ENCODE results near the gene CD2. TPM values are rescaled to one million over a fixed set of nuclear protein-coding genes. Genes with fewer than 3 reads are reported as not detected.

The CD2 gene
- total RNA-seq, 1 donor from 2014 or later = not detected

DNA sequence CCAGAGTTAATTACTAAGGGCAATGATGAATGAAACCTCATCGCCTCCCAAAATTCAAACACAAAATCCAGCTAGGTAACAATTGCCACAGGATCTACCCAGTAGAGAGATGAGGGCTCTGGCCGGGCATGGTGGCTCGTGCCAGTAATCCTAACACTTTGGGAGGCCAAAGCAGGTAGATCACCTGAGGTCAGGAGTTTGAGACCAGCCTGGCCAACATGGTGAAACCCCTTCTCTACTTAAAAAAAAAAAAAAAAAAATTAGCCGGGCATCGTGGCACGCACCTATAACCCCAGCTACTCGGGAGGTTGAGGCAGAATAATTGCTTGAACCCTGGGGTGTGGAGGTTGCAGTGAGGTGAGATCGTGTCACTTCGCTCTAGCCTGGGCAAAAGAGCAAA, 15.8 kb downstream of the CD2 start:
- H3K36me3 Mint-ChIP-seq (ENCODE audit: low read depth) = no peaks in the 10 kb centered on the region
- peaks cover 10% of the 10 kb centered on the region for H3K9me3 Mint-ChIP-seq (ENCODE audit: low read depth)
- H3K4me1 Mint-ChIP-seq (ENCODE audit: low read depth) = peaks cover 11% of the 10 kb centered on the region
- TF ChIP-seq, protein P1, sequence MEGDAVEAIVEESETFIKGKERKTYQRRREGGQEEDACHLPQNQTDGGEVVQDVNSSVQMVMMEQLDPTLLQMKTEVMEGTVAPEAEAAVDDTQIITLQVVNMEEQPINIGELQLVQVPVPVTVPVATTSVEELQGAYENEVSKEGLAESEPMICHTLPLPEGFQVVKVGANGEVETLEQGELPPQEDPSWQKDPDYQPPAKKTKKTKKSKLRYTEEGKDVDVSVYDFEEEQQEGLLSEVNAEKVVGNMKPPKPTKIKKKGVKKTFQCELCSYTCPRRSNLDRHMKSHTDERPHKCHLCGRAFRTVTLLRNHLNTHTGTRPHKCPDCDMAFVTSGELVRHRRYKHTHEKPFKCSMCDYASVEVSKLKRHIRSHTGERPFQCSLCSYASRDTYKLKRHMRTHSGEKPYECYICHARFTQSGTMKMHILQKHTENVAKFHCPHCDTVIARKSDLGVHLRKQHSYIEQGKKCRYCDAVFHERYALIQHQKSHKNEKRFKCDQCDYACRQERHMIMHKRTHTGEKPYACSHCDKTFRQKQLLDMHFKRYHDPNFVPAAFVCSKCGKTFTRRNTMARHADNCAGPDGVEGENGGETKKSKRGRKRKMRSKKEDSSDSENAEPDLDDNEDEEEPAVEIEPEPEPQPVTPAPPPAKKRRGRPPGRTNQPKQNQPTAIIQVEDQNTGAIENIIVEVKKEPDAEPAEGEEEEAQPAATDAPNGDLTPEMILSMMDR (IDR thresholded peaks at IDR 0.05) = no peak
- no peak for DNase-seq (ENCODE audit: low spot score)
- H3K4me3 Mint-ChIP-seq (ENCODE audit: unreplicated experiment) = no peak overlapping the region
- no peak overlapping the region for H3K27ac Mint-ChIP-seq (ENCODE audit: unreplicated experiment)
- no peaks in the 10 kb centered on the region for H3K27me3 Mint-ChIP-seq (ENCODE audit: low read depth)

DNA sequence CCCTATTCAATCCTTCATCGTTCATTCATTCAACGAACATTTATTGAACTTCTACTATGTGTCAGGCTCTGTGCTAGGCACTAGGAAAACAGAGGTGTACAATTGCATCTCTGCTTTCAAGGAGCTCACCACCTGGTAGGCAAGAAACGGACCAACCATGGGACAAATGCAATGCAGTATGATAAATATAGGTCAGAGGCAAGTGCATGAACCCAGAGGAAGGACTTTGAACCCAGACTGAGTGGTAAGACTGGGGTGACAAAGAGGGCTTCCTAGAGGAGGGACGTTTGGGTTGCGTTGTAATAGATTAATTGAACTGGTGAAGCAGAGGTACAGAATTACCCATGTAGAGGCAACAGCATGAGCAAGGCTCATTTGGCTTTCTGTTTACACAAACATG, 16.4 kb downstream of the CD2 start:
- H3K36me3 Mint-ChIP-seq (ENCODE audit: low read depth) = no peaks in the 10 kb centered on the region
- no peaks in the 10 kb centered on the region for H3K27me3 Mint-ChIP-seq (ENCODE audit: low read depth)
- no peak overlapping the region for H3K4me3 Mint-ChIP-seq (ENCODE audit: unreplicated experiment)
- H3K4me1 Mint-ChIP-seq (ENCODE audit: low read depth) = peaks cover 11% of the 10 kb centered on the region
- no peak overlapping the region for H3K27ac Mint-ChIP-seq (ENCODE audit: unreplicated experiment)
- peaks cover 10% of the 10 kb centered on the region for H3K9me3 Mint-ChIP-seq (ENCODE audit: low read depth)
- no peak for DNase-seq (ENCODE audit: low spot score)
- TF ChIP-seq, protein P1 (IDR thresholded peaks at IDR 0.05) = no peak

DNA sequence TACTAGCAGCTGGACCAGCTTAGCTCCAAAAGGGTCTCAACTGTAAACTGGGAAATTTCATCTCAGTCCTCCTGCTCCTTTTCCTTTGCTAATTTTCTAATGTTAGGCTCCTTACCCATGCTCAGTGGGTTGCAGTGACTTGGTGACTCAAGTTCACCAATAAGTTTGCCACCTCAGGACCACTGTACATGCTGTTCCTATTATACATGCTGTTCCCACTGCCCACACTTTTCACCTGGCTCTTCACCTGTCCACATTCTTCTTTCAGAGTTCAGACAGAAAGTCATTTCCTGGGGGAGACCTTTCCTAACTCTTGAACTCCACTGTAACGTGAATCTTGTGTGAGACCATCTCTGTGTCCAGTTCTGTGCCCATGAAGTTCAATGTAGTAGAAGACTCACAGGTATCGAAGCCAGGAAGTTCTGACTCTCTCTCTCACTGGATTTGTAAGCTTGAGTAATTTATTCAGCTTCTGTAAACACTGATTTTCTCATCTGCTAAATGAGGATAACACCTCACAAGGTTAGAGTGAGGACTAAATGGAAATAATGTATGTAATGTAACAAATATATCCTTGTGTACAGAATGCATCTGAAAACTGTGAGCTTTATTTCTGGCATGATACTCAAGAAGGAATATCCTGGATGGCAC, 17.9 kb downstream of the CD2 start:
- no peak for DNase-seq (ENCODE audit: low spot score)
- Mint-ChIP-seq H3K27ac (ENCODE audit: unreplicated experiment) (no peak overlapping the region), H3K36me3 (ENCODE audit: low read depth) (no peaks in the 10 kb centered on the region), H3K4me1 (ENCODE audit: low read depth) (peaks cover 14% of the 10 kb centered on the region), H3K27me3 (ENCODE audit: low read depth) (no peaks in the 10 kb centered on the region), H3K4me3 (ENCODE audit: unreplicated experiment) (no peak overlapping the region), H3K9me3 (ENCODE audit: low read depth) (peaks cover 10% of the 10 kb centered on the region)
- TF ChIP-seq, protein P1 (IDR thresholded peaks at IDR 0.05) = no peak

DNA sequence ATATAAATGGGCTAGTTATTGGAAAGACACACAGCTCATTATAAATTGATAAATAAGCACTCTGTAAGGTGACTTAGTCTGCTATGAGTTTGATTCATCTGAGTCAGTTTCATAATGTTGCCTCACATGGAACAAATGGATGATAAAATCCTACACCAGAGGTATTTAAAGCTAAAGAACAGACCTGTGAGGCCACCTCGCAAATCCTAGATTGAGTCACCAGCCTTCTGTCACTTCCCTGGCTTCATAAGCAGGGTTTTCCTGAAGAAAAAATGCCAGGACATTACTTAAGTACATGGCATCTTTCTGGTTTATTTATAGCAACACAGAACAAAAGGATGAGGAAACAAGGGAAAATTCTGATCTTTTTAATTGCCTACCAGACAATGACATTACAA, 18.4 kb downstream of the CD2 start:
- Mint-ChIP-seq H3K4me1 (ENCODE audit: low read depth) (peaks cover 19% of the 10 kb centered on the region), H3K9me3 (ENCODE audit: low read depth) (peaks cover 10% of the 10 kb centered on the region), H3K27ac (ENCODE audit: unreplicated experiment) (no peak overlapping the region), H3K27me3 (ENCODE audit: low read depth) (no peaks in the 10 kb centered on the region), H3K4me3 (ENCODE audit: unreplicated experiment) (no peak overlapping the region), H3K36me3 (ENCODE audit: low read depth) (no peaks in the 10 kb centered on the region)
- TF ChIP-seq, protein P1 (IDR thresholded peaks at IDR 0.05) = no peak
- no peak for DNase-seq (ENCODE audit: low spot score)

DNA sequence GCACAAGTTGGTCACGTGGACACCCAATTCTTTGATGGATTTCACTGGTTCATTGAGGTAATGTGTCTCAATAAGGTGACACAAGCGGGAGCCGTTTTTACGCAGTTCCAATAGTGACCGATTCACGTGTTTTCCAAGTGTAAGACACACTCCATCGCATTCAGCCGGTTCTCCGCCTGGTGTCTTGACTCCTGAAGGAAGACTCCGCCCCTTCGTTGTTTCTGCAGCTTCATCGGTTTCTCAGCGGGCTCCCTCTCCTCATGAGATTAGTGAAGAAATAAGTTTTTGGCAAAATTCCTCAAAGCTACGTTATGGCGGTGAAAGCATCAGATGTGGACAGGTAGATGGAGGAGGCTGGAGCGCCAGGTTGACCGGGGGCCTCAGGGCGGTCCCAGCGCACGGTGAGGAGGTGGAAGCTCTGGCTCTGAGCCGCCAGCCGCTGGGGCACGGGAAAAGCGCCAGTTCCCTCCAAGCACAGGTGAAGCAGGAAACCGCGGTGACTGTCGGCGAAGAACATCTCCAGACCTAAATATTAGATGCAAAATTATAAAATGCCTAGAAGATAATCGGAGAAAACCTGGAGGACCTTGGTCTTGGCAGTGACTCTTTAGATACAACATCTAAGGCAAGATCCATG, 21.0 kb downstream of the CD2 start:
- DNase-seq (ENCODE audit: low spot score) = no peak
- Mint-ChIP-seq H3K4me3 (ENCODE audit: unreplicated experiment) (no peak overlapping the region), H3K9me3 (ENCODE audit: low read depth) (peaks cover 10% of the 10 kb centered on the region), H3K27me3 (ENCODE audit: low read depth) (no peaks in the 10 kb centered on the region), H3K27ac (ENCODE audit: unreplicated experiment) (no peak overlapping the region), H3K36me3 (ENCODE audit: low read depth) (no peaks in the 10 kb centered on the region), H3K4me1 (ENCODE audit: low read depth) (peaks cover 21% of the 10 kb centered on the region)
- TF ChIP-seq, protein P1 (IDR thresholded peaks at IDR 0.05) = no peak
